GM10266 (cell line): ENCODE results near the gene PLAC8L1.

ENCODE experiments used
- DNase-seq: peaks from one replicate; pipeline ENCODE4 v3.0.0; 2012; ENCODE audit errors: extremely low spot score
- TF ChIP-seq, protein P1 (sequence below): IDR thresholded peaks from 2 replicates; pipeline ENCODE4 v1.5.1; 2012; ENCODE audit warnings: mild to moderate bottlenecking, low read depth; ENCODE audit not compliant: control insufficient read depth, insufficient read depth; ENCODE audit errors: missing control alignments

The PLAC8L1 gene

DNA sequence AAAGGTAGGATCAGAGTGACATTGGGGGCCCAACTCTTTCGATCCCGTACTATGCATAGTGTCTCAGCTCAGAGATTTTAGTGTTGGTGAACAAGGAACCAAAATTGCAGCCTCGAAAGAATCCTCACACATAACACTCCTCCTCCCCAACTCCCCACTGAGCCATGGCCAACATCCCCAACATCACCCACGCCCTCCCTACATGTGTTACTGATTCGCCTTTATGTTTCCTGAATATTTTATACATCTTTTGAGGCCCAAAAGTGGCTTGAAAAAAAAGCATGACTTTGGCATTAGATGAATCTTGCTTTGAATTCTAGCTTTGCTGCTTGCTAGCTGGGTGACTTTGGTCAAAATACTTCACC is 45.2 kb downstream of the PLAC8L1 start:
- no peak for DNase-seq
- TF ChIP-seq, protein P1, sequence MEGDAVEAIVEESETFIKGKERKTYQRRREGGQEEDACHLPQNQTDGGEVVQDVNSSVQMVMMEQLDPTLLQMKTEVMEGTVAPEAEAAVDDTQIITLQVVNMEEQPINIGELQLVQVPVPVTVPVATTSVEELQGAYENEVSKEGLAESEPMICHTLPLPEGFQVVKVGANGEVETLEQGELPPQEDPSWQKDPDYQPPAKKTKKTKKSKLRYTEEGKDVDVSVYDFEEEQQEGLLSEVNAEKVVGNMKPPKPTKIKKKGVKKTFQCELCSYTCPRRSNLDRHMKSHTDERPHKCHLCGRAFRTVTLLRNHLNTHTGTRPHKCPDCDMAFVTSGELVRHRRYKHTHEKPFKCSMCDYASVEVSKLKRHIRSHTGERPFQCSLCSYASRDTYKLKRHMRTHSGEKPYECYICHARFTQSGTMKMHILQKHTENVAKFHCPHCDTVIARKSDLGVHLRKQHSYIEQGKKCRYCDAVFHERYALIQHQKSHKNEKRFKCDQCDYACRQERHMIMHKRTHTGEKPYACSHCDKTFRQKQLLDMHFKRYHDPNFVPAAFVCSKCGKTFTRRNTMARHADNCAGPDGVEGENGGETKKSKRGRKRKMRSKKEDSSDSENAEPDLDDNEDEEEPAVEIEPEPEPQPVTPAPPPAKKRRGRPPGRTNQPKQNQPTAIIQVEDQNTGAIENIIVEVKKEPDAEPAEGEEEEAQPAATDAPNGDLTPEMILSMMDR = no peak

DNA sequence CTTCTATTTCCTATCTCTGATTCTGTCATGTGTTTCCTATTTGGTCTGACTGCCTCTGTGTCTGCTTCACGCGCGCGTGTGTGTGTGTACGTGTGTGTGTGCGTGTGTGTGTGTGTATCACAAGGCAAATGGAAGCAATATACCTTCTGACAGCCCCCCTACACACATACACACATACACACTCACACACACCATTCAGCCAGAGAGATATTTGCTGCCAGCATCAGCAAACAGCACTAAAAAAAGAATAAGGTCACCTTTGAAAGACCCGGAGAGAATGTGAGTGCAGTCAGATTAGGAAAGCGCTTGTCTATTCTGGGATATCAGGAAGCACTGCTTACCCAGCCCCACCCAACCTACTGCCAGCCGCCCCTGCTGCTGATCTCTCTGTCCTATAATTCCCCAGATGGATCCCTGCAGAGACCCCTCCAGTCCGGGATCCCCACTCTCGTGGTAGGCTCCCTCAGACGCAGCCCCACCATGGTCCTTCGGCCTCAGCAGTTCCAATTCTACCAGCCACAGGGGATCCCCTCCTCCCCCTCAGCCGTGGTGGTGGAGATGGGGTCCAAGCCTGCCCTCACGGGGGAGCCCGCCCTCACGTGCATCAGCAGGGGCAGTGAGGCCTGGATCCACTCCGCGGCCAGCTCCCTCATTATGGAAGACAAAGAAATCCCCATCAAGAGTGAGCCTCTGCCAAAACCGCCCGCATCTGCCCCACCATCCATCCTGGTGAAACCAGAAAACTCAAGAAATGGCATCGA is 45.7 kb downstream of the PLAC8L1 start:
- DNase-seq = no peak
- TF ChIP-seq, protein P1 = no peak

DNA sequence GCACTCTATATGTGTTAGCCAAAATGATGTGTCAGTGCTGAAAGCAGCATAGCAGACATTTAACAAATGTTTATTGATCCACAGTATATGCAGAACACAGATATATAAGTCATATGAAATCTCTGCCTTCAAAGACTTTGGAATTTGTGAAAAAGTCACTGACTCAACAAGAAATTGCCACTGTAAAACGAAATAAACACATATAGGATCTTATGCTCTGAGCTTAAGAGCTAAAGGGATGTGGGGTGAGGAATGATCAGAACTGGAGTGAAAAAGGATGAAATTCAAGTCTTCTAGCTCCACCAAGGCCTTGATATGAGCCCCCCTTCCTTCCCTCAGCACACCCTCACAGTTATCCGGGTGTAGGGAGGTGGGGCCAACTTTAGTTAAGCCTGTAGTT is 49.9 kb downstream of the PLAC8L1 start:
- TF ChIP-seq, protein P1 = no peak
- no peak for DNase-seq

DNA sequence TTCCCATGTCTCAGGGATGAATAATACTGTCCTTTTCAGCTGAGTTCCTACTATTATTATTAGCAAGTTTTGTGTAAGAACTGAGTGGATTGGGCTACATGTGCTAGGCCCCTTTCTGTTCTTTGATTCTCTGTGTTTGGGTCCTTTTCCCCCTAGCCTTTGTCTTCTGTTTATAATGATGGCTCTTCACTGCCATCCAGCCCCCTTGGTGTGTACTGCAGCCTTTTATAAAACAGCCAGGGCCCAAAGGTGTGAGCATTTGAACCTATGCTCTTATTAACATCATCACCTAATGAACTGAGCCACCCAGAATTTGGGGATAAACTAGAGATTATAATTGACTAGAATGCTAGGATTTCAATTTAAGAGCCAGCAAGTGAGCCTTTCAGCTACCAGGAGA is 52.6 kb downstream of the PLAC8L1 start:
- DNase-seq = no peak

DNA sequence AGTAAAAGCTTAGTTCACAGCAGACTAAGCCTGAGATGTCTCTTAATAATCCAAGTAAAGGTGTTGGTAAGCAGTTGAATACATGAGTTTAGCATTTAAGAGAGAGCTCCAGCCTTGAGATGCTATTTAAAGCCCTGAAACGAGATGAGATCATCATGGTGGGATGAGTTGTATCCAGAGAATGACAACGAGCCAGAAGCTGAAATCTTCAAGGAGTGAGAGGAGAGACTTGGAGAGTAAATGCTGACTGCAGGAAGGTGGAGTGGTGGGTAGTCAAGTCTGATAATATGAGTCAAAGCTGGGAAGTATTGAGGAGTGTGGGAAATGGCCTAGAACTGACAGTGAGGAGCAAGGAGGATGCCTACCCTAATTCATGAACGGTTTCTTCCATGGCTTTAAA is 53.7 kb downstream of the PLAC8L1 start:
- TF ChIP-seq, protein P1 = no peak
- no peak for DNase-seq

More for the DNA sequence above, 52.6 kb downstream of the PLAC8L1 start:
- TF ChIP-seq, protein P1 = peak; percentile 31

DNA sequence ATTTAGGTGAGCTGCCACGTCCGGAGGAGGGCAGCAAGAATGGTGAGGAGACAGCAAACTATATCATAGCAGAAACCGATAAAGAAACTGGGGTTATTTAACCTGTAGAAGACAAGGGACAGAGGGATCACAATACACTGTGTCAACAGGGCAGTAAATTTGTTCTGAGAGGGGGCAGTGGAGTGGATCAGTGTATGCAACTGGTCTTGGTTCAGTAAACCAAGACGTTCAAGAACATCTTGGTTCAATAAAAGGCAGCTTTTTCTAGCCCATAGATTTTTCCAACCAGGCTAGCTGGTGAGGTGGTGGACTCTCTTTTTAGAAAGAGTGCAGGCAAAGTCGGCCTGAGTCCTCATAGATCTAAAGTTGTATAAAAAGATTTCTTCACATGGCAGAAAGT is 55.3 kb downstream of the PLAC8L1 start:
- no peak for DNase-seq
- TF ChIP-seq, protein P1 = no peak

DNA sequence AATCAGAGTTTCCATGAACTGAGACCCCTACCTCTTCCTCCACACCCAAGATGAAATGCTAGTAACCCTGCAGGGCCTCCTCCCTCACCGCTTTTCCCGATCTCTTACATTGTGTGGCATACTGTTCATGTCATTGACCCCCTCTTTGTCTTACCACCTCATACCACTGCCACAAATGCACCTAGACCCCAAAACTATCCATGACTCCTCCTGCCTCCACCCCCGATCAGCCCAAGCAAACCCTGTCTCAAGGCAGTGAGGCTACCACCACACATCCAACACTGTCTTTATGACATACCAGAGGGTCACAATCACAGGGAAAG is 55.7 kb downstream of the PLAC8L1 start:
- no peak for DNase-seq

More for the DNA sequence above, 55.7 kb downstream of the PLAC8L1 start:
- TF ChIP-seq, protein P1 = no peak
